Stimulated activated naive B cell treated with anti-CD40 and anti-IgM and Interleukin-4, amounts not matched to agents 10 μg/mL and 1 μg/mL and 100 μg/mL, for 72 hours (primary cell): ENCODE measurements around the gene RAMP3.

ENCODE experiments used
- ATAC-seq, 2 donors: fragments of 150-1000 bp; cut with Tn5 transposase; replicated peaks; 2 replicates each; pipeline ENCODE4 v1.10.0; 2021; ENCODE audit warnings: moderate library complexity in 1 of 2
- DNase-seq: peaks from one replicate; pipeline ENCODE4 v3.0.0; 2021
- H3K27ac Mint-ChIP-seq: one replicate; pipeline ENCODE4 v1.8.0; 2022; ENCODE audit warnings: mild to moderate bottlenecking, mixed read lengths
- H3K27me3 Mint-ChIP-seq, 2 donors: one replicate each; pipeline ENCODE4 v1.8.0; 2022; ENCODE audit warnings: mixed read lengths in 2 of 2
- H3K36me3 Mint-ChIP-seq, 2 donors: one replicate each; pipeline ENCODE4 v1.8.0; 2022; ENCODE audit warnings: mixed read lengths in 2 of 2, mild to moderate bottlenecking in 1 of 2
- H3K4me1 Mint-ChIP-seq, 2 donors: one replicate each; pipeline ENCODE4 v1.8.0; 2022; ENCODE audit warnings: mixed read lengths in 2 of 2, mild to moderate bottlenecking in 1 of 2
- H3K4me3 Mint-ChIP-seq, 2 donors: one replicate each; pipeline ENCODE4 v1.8.0; 2022; ENCODE audit warnings: mild to moderate bottlenecking in 2 of 2, mixed read lengths in 2 of 2, moderate library complexity in 1 of 2
- H3K9me3 Mint-ChIP-seq, 2 donors: one replicate each; pipeline ENCODE4 v1.8.0; 2022; ENCODE audit warnings: mixed read lengths in 2 of 2, mild to moderate bottlenecking in 1 of 2

The RAMP3 gene

DNA sequence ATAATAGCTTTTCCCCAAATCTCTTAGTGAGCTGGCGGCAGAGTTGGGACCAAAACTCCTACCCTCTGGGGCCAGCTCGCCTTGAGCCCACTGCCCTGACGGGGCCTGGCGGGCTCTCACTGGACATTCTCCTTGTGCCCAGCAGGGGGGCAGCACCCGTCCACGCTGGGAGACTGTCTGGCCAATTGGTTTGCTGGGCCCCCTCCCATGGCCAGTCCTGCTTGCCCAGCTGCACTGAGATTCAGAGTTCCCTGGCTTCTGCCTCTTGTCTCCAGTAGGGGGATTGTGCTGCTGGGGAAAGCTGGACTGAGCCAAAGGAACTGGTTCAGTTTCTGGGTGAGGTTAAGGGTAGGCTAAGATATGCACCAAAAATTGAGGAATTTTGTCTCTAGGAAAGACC, 59.8 kb downstream of the RAMP3 start:
- DNase-seq (no peak), ATAC-seq (no peak)
- Mint-ChIP-seq H3K27ac (no peak overlapping the region), H3K27me3 (peaks cover 44 to 47% of the 10 kb centered on the region in 2 donors), H3K4me3 (no peak overlapping the region), H3K4me1 (no peaks in the 10 kb centered on the region), H3K36me3 (peaks cover 0 to 1% of the 10 kb centered on the region in 2 donors), H3K9me3 (peaks cover 0 to 1% of the 10 kb centered on the region in 2 donors)

DNA sequence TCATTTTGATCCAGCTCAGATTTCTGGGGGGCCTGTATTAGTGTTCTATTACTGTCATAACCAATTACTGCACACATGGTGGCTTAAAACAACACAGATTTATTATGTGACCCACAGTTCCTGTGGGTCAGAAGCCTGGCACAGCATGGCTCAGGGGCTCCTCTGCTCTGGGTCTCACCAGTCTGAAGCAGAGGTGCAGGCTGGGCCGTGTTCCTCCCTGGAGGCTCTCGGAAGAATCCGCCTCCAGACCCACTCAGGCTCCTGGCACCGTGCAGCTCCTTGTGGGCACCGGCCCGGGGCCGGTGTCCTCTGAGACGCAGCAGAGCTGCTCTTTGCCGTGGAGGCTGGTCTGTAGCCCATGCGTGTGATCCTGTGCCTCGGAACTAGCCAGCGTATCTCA, 61.5 kb downstream of the RAMP3 start:
- peaks cover 42 to 45% of the 10 kb centered on the region in 2 donors for H3K27me3 Mint-ChIP-seq
- no peaks in the 10 kb centered on the region for H3K4me1 Mint-ChIP-seq
- ATAC-seq = no peak
- no peak overlapping the region for H3K4me3 Mint-ChIP-seq
- no peak overlapping the region for H3K27ac Mint-ChIP-seq
- H3K36me3 Mint-ChIP-seq = peaks cover 0 to 1% of the 10 kb centered on the region in 2 donors
- DNase-seq = no peak
- no peaks in the 10 kb centered on the region for H3K9me3 Mint-ChIP-seq

DNA sequence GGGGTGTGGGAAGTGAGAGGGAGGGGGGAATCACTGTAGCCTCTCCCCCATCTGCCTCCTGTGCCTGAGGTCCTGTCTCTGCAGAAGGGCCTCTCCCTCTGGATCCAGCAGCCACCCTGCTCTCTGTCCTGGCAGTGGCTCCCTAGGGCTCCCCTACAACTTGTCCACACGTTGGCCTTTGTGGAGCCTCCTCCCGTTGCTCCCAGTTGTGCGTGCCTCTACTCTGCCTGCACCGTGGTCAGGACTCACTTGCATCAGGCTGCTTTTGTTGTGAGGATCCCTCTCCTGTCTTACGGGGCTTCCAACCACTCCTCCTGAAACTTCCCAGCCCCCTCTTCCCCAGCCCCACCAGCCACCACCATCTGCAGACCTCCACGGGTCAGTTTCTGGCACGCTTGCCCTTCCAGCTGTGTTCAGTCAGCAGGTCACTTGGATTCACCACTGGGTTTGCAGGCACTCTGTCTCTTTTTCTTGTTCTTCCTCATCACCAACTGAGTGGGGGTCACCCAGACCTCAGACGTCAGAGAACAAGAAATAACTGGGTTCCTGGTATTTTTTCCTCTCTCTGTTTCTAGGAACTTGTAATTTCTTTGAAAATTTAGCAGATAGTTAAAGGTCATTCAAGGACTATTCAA, 62.3 kb downstream of the RAMP3 start:
- DNase-seq (no peak), ATAC-seq (no peak)
- Mint-ChIP-seq H3K27me3 (peaks cover 39 to 40% of the 10 kb centered on the region in 2 donors), H3K4me1 (no peaks in the 10 kb centered on the region), H3K4me3 (no peak overlapping the region), H3K9me3 (no peaks in the 10 kb centered on the region), H3K27ac (no peak overlapping the region), H3K36me3 (no peaks in the 10 kb centered on the region)

DNA sequence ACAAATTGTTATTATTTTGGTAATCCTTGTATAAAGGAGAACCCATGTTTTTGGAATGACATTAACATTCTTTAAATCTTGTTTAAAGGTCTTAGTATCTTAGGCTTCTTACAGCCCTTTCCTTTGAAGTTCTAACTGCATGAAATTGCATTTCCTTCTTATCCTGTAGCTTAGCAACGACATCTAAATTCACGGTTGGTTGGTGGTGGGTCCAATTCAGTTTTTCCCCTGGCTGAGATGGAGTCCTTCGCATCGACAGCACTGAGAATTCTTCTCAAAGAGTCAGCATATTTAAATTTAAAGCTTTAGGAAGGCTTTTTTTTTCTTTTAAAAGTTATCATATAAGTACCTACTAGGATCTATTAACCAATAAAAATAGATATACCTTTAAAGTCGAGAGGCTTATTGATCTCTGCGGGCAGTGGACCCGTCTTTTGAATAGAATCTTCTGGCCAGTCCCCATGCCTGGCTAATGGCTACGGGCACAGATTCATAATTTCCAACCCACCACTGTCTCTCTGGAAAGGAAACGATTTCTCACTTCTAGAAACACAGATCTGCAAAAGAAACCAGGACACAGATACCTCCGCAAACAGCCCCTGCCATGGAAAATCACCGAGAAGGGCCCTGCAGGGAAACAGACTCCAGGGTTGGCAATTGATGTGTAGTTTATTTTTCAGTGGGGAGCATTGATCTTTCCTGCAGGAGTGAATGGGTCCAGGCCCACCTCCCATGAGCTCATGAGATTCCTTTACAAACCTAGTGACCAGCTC, 63.4 kb downstream of the RAMP3 start:
- ATAC-seq = no peak
- Mint-ChIP-seq H3K4me3 (no peak overlapping the region), H3K27ac (no peak overlapping the region), H3K36me3 (no peaks in the 10 kb centered on the region), H3K9me3 (no peaks in the 10 kb centered on the region), H3K27me3 (peaks cover 36 to 41% of the 10 kb centered on the region in 2 donors), H3K4me1 (no peaks in the 10 kb centered on the region)
- no peak for DNase-seq

DNA sequence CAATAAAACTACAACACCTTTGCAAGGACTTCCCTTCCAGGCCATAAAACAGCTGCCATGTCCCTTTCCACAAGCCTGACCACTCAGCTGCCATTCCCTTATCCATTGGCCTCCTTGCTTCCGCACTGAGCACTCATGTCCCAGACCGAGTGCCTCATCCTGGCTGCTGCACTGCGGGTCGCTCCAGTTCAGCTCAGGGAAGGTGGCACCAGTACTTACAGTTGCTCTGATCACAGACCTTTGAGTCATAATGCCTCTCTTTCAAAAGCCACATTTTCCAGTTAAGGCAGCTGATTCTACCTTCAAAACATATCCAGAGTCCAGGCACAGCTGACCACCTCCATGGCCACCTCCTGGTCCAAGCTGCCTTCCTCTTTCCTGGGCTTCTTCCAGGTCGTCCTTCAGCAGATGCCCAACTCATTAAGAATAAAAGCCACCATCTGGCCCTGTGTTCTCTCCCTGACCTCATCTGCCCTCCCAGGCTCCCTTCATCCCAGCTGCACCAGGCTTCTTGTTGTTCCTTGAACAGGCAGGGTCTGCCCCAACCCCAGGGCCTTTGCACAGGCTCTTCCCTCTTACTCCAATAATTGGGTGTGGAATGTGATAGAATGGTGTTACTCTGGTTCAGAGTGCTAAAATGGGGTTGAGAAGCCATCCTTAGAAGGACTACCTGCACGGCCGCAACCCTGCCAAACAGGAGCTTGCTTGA, 64.5 kb downstream of the RAMP3 start:
- no peaks in the 10 kb centered on the region for H3K36me3 Mint-ChIP-seq
- no peaks in the 10 kb centered on the region for H3K9me3 Mint-ChIP-seq
- DNase-seq = no peak
- no peak overlapping the region for H3K4me3 Mint-ChIP-seq
- H3K27me3 Mint-ChIP-seq = peaks cover 37 to 41% of the 10 kb centered on the region in 2 donors
- H3K4me1 Mint-ChIP-seq = no peaks in the 10 kb centered on the region
- H3K27ac Mint-ChIP-seq = no peak overlapping the region
- no peak for ATAC-seq

DNA sequence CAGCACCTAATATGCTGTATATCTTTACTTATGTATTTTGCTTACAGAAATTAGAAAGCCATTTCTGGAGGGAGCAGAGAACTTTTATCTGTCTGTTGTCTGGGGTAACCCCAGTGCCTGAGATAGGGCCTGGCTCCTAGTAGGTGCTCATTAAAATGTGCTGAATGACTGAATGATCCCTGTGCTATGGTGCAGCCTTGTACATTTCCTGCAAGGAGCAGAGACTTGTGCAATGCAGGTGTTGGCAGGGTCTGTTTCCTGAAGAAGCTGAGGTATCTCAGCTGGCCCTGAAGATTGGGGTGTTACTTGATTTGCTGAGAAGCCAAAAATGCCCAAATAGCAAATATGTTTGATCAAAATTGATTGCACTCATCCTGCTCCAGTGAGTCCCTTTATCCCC, 65.5 kb downstream of the RAMP3 start:
- ATAC-seq = no peak

DNA sequence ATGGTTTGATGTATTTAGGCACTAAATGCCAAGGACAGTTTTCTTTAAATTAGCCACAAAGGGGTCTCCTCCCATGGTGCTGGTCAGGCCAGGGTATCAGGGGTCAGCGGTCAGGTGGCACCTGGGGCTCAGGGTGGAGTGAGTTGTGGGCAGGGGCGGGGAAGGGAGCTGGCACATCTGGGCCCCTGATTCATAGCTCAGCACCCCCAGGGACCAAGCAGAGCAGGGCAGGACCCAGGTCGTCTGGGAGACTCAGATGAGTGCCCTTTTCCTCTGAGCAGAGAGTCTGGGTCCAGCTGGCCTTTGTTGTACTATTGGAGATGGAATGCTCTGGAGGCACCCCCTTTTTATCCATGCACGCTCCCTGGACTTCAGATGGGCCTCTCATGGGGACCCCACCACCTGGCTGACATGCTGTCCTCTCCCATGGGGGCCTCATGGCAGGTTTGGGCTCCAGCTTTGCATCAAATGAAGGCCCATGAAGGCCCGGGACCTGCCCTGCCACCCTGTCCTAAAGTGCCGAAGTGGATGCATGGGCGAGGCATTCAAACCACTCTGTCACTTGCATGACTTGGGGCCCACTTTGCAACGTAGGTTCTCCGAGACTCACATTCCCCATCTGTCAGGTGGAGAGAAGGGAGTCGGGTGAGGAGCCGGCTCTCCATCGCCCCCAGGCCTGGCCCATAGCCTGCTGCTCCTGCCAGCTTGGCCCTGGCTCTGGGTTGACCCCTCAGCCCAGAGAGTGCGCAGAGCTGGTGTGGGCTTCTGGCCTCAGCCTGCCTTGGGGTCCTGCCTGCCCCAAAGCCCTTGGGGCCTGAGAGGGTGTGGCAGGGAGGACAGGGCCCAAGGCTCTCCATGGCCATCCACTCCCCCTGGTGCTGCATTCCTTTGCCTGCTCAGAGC, 66.4 kb downstream of the RAMP3 start:
- Mint-ChIP-seq H3K27me3 (peaks cover 50 to 57% of the 10 kb centered on the region in 2 donors), H3K27ac (no peak overlapping the region), H3K4me3 (no peak overlapping the region)

More for the DNA sequence above, 65.5 kb downstream of the RAMP3 start:
- Mint-ChIP-seq H3K4me1 (no peaks in the 10 kb centered on the region), H3K4me3 (no peak overlapping the region), H3K9me3 (no peaks in the 10 kb centered on the region), H3K27ac (peak overlapping the region; percentile 49), H3K36me3 (no peaks in the 10 kb centered on the region), H3K27me3 (peaks cover 46 to 51% of the 10 kb centered on the region in 2 donors)
- no peak for DNase-seq

DNA sequence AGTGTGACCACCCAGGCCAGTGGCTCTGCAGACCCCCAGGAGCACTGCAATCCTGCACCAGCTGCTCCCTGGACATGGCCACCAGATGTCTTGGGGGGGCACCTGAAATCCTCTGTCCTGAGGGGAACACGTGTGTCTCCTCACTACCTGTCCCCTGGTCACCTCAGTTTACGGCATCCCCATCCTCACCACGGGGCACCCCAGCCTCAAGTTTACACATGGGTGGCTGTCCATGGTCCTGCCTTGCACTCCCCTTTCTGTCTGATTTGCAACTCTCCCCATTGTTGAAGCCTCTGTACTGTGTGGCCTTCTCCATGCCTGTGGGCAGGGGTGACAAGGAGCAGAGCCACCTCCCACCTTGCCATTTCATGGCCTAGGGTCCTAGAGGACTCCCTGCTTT, 67.2 kb downstream of the RAMP3 start:
- Mint-ChIP-seq H3K4me3 (no peak overlapping the region), H3K36me3 (no peaks in the 10 kb centered on the region), H3K27ac (no peak overlapping the region), H3K9me3 (no peaks in the 10 kb centered on the region), H3K27me3 (peaks cover 47 to 56% of the 10 kb centered on the region in 2 donors), H3K4me1 (no peaks in the 10 kb centered on the region)
- no peak for DNase-seq
- ATAC-seq = no peak

More for the DNA sequence above, 66.4 kb downstream of the RAMP3 start:
- DNase-seq (no peak), ATAC-seq (no peak)
- Mint-ChIP-seq H3K9me3 (no peaks in the 10 kb centered on the region), H3K4me1 (no peaks in the 10 kb centered on the region), H3K36me3 (no peaks in the 10 kb centered on the region)

DNA sequence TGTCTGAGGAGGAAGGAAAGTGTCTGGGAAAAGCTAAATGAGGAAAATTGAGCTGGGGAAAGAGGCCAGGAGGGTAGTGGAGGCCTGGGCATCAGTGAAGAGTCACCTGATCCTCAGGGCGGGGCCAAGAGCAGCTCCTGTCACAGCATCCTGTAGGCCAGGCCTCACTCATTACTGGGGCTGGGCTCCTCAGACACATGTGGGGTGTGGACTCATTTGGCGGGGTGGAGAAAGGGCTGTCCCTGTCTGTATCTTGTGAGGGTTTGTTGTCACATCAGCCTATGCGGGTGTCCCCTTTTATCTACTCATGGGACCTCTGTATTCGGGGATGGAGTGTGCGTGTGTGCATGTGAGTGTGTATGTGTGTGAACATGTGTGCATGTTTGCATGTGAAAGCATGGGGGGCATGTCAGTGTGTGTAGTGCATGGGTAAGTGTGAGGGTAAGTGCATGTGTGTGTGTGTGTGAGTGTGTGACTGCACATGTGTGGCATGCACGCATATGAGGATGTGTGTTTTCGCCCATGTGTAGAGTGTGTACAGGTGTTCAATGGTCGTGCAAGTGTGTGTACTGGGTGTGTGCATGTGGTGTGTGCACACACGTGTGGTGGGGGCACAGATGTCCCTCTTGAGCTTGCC, 67.8 kb downstream of the RAMP3 start:
- peaks cover 44 to 56% of the 10 kb centered on the region in 2 donors for H3K27me3 Mint-ChIP-seq
- no peaks in the 10 kb centered on the region for H3K4me1 Mint-ChIP-seq
- H3K36me3 Mint-ChIP-seq = no peaks in the 10 kb centered on the region
- H3K27ac Mint-ChIP-seq = no peak overlapping the region
- no peak for ATAC-seq
- no peaks in the 10 kb centered on the region for H3K9me3 Mint-ChIP-seq
- no peak overlapping the region for H3K4me3 Mint-ChIP-seq
- DNase-seq = no peak

DNA sequence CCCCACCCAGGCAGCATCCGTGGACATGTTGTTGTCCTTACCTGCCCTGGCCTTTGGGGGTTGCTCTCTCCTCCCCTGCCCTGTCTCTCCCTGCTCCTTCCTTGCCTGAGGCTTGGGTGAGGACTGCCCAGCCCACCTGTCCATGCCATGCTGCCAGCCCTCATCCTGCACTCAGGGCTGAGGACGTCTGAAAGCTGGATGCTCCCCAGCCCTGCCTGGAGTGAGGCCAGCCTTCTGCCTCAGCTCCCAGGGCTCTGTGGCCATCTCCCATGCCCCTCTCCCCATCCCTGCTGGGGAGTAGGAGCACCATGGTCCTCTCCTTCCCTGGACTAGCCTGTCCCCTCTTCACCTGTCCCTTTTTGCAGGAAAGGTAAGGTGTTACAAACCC, 68.4 kb downstream of the RAMP3 start:
- Mint-ChIP-seq H3K27ac (no peak overlapping the region), H3K27me3 (peaks cover 48 to 61% of the 10 kb centered on the region in 2 donors), H3K9me3 (no peaks in the 10 kb centered on the region), H3K4me3 (no peak overlapping the region), H3K36me3 (no peaks in the 10 kb centered on the region), H3K4me1 (no peaks in the 10 kb centered on the region)
- ATAC-seq (no peak), DNase-seq (no peak)

DNA sequence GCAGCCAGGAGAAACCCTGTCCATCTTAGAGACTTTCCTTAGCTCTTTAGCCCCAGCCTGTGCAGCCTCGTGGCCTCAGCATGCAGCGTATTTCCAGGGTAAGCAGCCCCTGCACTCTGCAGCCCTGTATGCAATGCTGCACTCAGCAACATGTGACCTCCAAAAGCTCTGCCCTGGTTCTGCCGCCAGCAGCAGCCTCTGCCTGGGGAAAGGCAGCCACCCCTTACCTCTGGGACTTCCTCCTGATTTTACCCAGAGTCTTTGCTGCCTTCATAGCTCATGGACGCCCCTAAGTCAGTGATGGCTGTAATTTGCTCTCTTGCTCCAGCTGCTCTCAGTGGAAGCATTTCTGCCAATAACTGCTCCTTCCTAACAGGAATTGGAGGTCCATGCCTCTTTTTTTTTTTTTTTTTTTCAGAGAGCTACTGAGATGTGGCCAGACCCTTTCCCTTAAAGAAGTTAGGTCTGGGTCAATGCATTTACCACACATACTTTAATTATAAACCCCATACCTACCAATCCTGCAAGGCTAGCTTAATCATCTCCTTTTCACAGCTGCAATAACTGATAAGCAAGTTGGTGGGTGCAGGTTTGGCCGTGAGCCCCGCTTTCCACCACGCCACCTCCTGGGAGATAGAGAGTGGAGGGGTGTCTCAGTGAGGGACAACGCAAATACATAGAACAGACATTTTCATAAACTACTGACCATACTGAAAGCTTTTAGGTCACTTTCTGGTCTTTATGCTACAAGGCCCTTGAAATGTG, 71.7 kb downstream of the RAMP3 start:
- no peaks in the 10 kb centered on the region for H3K9me3 Mint-ChIP-seq
- H3K4me1 Mint-ChIP-seq = no peaks in the 10 kb centered on the region
- DNase-seq = no peak
- peaks cover 40 to 78% of the 10 kb centered on the region in 2 donors for H3K27me3 Mint-ChIP-seq
- ATAC-seq = no peak
- no peak overlapping the region for H3K27ac Mint-ChIP-seq
- H3K4me3 Mint-ChIP-seq = no peak overlapping the region
- H3K36me3 Mint-ChIP-seq = no peaks in the 10 kb centered on the region

DNA sequence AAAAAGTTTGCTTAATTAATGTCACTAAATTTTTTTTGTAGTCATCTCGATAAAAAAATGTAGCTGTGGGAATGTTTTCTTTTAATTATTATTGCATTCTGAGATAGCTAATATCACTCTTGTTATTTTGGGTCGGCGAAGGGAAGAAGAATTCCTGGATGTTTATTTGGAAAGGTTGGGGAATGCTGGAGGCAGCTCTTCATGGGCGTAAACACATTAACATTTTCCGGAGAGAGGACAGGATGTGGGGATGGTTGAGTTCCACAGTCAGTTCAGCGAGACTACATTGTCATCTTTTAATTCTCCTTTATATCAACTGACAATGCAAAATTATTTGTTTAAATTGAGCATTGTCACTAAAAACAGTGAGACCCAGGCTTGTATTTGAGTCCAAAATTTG, 72.5 kb downstream of the RAMP3 start:
- Mint-ChIP-seq H3K4me1 (no peaks in the 10 kb centered on the region), H3K36me3 (no peaks in the 10 kb centered on the region)

DNA sequence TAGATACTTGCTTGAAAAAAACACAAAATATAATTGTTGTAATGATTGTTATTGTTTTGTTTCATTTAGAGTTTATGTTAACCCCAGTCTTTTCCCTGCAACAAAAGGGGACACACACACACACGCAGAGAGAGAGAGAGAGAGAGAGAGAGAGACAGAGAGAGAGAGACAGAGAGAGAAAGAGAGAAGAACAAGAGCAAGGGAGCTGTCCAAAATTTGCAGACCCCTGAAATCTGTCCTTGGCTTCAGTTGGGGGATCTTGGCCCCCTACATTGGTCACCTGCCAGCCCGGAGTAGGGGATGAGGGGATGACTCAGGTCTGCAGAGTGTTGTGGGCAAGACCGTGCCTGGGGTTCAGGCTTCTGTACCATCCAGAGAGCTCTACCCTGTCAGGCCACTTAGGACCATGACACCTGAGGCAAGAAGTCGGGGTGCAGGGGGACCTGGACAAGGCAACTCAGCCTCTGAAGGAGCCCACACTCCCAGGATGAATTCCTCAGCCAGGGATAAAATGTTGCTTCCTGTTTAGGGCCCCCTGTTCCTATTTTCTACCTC, 73.1 kb downstream of the RAMP3 start:
- DNase-seq (no peak), ATAC-seq (no peak)
- Mint-ChIP-seq H3K36me3 (no peaks in the 10 kb centered on the region), H3K9me3 (no peaks in the 10 kb centered on the region), H3K27ac (no peak overlapping the region), H3K4me3 (no peak overlapping the region), H3K4me1 (no peaks in the 10 kb centered on the region), H3K27me3 (peaks cover 35 to 66% of the 10 kb centered on the region in 2 donors)

More for the DNA sequence above, 72.5 kb downstream of the RAMP3 start:
- Mint-ChIP-seq H3K27me3 (peaks cover 40 to 72% of the 10 kb centered on the region in 2 donors), H3K4me3 (no peak overlapping the region), H3K27ac (no peak overlapping the region), H3K9me3 (no peaks in the 10 kb centered on the region)
- no peak for ATAC-seq
- no peak for DNase-seq
